NCI-H128 (cell line): Measurements from ENCODE around the gene BAG5.
"Not testable (repeated sequence)": the region's sequence is repeated elsewhere in the genome, so short reads cannot be mapped to it uniquely, and the experiment has no call there.

Experiments used
- DNase-seq: peaks from one replicate; lab custom pipeline; 2025; ENCODE audit not compliant: unreplicated experiment; lab: John Stamatoyannopoulos, UW

The BAG5 gene

DNA sequence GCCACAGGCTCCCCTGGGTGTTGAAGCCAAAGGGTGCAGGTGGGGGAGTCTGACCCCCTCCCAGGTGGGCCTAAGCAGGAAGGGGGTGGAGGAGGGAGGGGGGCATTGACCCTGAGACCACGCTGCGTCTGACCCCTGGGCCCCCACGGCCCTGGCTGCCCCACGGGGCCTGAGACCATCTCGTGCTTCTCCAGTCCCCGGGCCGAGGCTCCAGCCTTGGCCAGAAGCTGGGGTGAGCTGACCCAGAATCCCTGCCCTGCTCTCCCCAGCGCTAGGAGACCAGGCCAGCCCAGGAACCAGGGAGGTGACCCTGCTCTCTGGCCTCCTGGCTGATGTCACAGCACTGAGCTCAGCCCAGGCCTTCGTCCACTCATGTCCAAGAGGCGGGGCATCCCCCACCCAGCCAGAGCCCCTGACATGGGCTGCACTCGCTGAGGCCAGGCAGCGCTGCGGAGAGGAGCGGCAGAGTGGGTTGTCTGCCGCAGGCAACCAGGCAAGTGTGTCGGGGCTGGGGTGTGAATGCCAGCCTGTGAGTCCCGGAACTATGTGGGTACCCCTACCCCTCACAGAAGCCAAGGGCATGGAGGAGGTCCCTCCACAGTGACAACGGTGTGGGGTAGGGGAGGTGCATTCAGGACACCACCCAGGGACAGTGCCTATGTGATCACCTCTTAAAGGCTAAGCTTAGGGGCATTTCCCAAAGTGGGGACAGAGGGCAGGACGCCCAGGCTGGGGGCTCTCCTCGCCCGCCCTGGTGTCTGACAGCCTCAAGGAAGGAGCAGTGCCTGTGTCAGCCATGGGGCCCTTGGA is 27.2 kb downstream of the BAG5 start:
- DNase-seq = no peak

DNA sequence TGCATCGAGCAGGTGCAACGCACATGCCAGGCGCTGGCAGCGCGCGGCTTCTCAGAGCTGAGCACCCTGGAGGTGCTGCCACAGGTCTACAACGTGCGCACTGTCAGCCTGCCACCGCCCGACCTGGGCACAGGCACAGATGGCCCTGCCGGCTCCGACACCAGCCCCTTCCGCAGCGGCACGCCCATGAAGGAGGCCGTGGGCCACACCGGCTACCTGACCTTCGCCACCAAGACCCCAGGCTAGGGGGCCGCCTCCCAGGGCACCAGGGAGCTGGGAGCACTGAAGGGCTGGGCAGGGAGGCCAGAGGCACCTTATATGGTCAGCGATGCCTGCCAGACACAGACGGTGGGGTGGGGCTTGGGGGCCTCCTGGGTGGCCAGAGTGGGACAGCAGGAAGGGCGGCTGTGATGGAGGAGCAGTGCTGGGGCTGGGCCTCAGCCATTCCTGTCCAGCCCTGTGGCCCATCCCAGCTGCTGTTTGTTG is 27.8 kb downstream of the BAG5 start:
- no peak for DNase-seq

DNA sequence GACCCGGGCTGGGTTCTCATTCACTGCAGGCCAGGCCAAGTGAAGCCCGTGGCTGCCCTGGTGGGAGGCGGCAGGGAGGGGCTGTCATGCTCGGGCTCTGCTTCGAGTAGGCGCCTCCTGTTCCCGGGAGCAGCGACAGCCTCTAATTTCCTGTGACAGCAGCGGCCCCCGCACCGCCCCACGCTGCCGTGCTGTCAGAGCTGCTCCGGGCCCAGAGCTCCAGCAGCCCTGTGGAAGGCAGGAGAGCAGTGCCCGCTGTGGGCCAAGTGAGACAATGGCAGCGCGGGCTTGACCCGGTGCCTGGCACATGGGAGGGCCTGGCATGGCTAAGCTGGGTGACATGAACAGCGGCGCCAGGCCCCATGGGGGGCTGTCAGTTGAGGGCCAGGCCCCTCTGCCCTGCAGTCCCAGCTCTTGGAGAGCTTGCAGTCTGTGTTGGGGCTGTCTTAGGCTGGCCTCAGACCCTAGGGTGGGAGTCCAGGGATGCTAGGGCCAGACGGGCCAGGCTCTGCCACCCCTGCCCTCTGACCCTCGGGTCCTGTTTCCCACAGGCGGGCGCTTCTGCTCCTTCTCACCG is 28.4 kb downstream of the BAG5 start:
- no peak for DNase-seq

GRCh38 chr14:103533137-103533998 is 29.1 kb downstream of the BAG5 start:
- no peak for DNase-seq

DNA sequence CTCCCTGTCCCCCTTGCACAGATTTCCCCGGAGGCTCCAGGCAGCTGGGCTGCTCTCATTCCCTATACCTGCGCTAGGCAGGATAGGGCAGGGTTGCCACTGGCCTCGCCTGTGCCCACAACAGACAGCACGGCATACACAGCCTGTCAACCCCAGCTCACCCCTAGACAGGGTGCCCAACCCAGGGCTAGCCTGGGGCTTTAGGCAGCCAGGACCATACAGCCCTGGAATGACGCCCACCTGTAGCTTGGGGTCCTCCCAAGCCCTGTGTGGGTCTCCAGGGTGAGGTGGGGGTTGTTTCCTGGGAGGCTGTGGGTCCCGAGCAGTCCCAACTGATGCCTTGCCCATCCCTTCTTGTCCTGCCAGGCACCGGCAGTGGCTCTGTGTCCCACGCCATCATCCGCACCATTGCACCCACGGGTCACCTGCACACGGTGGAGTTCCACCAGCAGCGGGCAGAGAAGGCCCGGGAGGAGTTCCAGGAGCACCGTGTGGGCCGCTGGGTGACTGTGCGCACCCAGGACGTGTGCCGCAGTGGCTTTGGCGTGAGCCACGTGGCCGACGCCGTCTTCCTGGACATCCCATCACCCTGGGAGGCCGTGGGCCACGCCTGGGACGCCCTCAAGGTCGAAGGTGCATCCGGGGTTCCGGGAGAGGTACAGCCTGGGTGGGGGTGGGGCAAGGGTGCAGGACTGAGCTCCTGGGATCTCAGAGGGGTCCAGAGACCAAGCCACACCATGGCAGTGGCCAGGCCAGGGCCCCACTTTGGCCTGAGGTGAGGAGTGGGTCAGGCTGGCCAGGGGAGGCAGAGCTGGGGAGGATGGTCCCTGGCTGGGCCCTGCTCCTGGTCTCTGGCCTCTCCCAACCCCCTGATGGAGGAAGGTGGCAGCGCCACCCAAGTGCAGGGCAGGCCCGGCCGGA is 30.0 kb downstream of the BAG5 start:
- DNase-seq = no peak

DNA sequence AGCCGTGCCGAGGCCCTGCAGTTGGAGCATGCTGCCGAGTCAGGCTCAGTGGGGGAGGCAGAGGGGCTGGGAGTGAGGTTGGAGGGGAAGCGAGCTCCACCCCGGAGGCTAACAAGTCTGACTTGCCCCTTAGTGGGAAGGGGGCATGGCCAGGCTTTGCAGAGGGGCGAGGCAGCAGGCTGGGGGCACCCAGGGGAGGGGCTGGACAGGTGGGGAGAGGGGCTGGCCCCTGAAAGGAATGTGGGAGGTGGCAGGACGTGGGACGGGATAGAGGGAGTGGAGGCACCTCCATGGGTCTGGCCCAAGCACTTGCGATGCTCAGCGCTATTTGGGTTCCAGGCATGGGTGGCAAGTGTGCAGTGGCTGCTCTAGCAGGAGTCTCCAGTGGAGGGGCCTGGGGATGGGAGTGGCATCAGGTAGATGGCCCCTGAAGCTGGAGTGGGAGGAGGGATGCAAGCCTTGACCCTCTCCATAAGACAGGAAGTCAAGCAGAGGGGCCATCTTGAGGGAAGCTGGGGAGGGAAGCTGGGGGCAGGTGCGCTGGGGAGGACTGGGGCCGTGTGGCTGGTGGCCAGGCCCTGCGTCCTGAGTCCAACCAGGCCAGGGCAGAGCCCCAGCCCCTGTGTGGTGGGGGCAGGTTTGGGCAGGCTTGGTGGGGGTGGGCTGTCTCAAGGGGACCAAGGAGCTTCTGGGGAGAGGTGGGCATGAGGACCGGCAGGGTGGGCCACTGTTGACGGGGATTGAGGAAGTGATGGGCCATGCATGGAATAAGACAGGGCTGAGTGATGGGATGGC is 30.8 kb downstream of the BAG5 start:
- no peak for DNase-seq

GRCh38 chr14:103530831-103531230 is 31.6 kb downstream of the BAG5 start:
- DNase-seq = no peak

DNA sequence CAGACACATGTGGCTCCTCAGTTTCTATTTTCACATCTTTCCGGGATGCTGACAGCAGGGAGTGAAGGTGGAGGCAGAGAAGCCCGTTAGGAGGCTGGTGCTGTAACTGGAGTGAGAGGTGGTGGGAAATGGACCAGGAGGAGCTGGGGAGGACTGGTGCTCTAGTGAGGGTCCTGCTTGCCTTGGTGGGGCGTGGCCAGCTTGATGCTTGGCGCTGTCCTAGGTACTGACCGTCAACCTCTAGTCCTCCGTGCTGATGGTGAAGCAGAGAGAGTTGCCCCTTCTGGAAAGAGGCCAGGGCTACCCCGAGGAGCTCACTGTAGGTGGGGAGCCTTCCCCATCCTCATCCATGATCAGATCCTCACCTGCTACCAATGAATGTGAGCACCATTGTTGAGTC is 32.1 kb downstream of the BAG5 start:
- DNase-seq = no peak

- no peak for DNase-seq
Observed at GRCh38 chr14:103529383-103530365, 32.8 kb downstream of the BAG5 start.

DNA sequence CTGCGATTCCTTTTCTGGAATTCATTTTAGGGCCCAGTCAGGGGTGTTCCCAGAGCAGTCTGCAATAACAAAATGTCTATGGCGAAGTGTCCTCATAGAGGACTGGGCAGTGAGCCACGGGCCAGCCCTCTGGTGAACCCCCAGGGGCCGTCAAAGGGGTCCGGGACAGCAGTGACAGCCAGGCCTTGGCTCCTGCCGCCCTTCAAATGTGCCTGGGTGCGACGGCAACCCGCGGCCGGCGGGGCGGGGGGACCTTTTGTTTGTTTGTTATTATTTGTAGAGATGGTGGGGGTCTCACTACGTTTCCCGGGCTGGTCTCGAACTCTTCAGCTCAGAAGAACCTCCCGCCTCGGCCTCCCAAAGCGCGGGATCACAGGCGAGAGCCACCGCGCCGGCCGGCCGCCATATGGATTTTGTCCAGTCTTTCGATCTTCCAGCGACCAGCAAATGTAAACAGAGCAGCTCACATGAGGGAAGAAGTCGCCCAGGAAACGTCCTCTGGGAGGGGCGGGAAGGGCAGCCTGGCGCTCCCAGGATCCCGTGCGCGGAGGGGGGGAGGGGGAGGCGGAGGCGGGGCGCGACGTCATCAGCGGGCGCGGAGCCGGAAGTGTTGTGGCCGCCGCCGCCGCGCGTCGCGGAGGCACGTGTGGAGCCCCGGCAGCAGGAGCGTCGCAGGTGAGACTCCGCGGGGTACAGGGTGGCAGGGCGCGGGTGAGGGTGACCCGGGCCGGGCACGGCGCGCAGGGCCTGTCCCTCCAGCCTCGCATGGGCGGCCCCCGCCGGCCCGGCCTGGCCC is 33.7 kb downstream of the BAG5 start, which contains the start of gene TRMT61A:
Gene TRMT61A (plus strand): TSS at position 610 of the 796 bp plus-strand sequence. CDS start 783 bp downstream, outside the sequence.
- peak; percentile 78 for DNase-seq

DNA sequence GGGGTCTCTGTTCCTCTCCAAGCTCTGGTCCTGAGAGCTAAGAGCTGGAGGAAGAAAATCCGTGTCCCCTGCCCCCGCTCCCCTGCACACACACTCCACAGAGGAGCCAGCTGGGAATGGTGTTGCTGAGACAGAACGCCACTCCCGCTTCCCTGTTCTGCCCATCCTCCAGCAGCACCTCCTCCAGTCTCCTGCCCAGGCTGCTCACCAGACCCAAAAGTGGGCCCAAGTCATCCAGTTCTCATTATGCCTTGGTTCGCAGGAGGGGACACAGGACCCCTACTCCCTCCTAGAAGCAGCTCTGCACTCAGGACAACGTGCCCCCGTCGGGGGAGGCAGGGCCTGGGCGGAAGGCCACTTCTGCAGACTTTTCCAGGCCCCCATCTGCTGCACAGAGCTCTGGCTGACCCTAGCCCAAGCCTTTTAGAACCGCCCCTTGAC is 34.3 kb downstream of the BAG5 start:
- no peak for DNase-seq

DNA sequence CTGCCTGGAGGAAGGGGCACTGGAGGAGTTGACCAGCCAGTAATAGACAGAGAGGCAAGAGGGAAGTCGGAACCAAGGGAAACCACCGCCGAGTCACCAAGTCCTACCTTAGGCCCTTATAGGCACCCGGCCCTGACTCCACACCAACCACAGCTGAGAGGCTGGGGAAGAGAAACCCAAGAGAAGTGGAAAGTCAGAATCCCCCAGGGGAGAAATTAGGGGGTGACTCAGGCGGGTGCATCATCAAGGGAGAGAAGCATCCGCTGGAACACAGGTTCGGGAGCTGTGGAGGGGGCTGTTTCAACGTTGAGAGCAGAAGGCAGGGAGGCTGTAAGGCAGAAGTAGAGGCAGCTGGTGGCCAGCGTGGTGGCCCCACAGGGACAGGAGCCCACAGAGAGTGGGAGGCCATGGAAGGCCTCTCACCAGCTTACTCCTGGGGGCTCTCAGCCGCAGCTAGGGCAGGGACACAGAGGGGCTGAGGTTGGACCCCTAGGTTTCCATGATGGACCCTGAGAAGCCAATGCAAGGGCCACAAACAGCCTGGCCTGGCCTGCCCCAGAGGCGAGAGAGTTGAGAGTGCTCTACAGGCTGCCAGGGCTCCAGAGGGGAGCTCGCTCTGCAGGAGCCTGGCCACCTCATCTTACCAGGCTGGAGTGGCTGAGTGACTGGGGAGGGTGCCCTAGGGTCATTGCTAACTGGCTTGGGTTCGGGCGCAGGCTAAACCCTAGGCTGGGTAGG is 34.9 kb downstream of the BAG5 start:
- DNase-seq = no peak

- DNase-seq = no peak
Observed at GRCh38 chr14:103526914-103527248, 35.6 kb downstream of the BAG5 start.

DNA sequence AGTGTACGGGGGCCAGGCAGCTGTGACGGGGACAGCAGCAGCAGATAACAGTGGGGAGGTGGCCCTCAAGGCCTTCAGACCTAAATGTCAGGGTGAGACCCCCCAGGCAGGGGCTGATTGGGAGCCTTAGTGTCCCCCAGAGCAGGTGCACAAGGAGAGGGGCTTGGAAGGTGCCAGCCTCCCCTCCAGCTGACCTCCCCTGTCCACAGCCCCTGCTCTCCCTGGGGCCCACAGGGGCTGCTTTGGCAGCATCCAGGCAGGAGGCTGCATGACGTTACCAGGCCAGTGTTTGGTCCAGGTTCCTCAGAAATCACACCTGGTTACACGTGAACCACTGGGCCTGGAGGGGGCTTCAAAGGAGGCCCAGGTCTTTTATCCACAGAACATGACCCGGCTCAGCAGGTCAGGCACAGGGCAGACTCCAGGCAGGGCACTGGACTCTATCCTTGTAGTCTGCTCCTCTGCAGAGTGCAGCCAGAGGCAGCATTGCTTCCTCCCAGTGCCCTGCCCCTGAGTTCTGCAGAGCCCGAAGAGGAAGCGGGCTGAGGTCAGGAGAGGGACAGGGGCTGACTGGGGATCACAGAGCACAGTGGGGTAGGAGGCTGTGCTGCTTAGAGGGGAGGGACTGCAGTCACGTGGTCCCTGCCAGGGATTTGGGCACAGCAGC is 36.1 kb downstream of the BAG5 start:
- no peak for DNase-seq

DNA sequence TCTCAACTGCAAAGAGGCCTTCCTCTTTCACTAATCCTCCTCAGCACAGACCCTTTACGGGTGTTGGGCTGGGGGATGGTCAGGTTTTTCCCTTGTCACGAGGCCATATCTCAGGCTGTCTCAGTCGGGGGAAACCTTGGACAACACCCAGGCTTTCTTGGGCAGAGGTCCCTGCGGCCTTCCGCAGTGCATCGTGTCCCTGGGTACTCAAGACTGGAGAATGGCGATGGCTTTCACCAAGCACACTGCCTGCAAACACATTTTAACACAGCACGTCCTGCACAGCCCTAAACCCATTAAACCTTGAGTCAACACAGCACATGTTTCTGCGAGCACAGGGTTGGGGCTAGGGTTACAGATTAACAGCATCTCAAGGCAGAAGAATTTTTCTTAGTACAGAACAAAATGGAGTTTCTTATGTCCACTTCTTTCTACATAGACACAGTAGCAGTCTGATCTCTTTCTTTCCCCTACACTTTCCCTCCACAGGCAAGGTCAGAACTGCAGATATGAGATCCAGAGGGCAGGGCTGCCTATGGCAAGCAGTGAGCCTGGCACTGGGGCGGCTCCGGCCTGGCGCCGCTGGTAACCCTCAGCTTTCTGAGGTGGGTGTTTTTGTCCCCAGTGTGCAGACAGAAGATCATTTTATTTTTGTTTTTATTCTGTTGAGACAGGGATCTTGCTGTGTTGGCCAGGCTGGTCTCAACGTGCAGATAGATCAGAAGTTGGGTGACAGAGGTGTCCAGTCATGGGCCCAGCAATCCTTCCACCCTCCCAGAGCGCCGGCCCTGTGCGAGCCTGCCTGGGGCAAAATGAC is 36.8 kb downstream of the BAG5 start:
- DNase-seq = not testable (repeated sequence)
